ENCODE results near the gene LRRC73. TPM values are rescaled to one million over a fixed set of nuclear protein-coding genes. Genes with fewer than 3 reads are reported as not detected.

The LRRC73 gene
- total and polyA plus RNA-seq, 4 donors, result 0.87 to 4.8 (median 1.9) TPM

GRCh38 chr6:43522547-43523261 lies 12.6 kb upstream of the LRRC73 start:
- peaks cover 3 to 8% (median 6%) of the 10 kb centered on the region in 5 donors for H3K4me1 ChIP-seq (ENCODE audit: control insufficient read depth in 5 of 5, insufficient read depth in 5 of 5, low read length in 5 of 5)

GRCh38 chr6:43521836-43522235 lies 11.7 kb upstream of the LRRC73 start:
- H3K4me1 ChIP-seq (ENCODE audit: control insufficient read depth in 5 of 5, insufficient read depth in 5 of 5, low read length in 5 of 5), result peaks cover 3 to 11% (median 7%) of the 10 kb centered on the region in 5 donors
- H3K4me3 ChIP-seq, result no peak overlapping the region
- WGBS, 2 donors, result 72 to 82% methylated on average over 2 of the region's 2 CpGs
- H3K9ac ChIP-seq (ENCODE audit: insufficient read depth in 1 of 2, low read length in 2 of 2), result no peak overlapping the region
- ATAC-seq (ENCODE audit: insufficient read depth, low FRiP score) (no peak), DNase-seq (no peak)
- TF ChIP-seq CTCF (IDR thresholded peaks at IDR 0.05; ENCODE audit: control extremely low read depth, extremely low read depth), result no peak
- no peaks in the 10 kb centered on the region for H3K27me3 ChIP-seq (ENCODE audit: control insufficient read depth in 3 of 3, insufficient read depth in 3 of 3, low read length in 2 of 3)
- H3K36me3 ChIP-seq (ENCODE audit: control insufficient read depth in 4 of 4, insufficient read depth in 4 of 4, low read length in 4 of 4), result peaks cover 38 to 58% (median 43%) of the 10 kb centered on the region in 4 donors
- H3K27ac ChIP-seq (ENCODE audit: low read depth in 1 of 2, low read length in 1 of 2), result no peak overlapping the region
- H3K9me3 ChIP-seq (ENCODE audit: control insufficient read depth in 4 of 4, insufficient read depth in 3 of 4, low read length in 3 of 4), result no peaks in the 10 kb centered on the region

More at GRCh38 chr6:43522547-43523261, 12.6 kb upstream of the LRRC73 start:
- 86 to 92% methylated on average over 8 of the region's 8 CpGs for WGBS, 2 donors
- Histone ChIP-seq H3K9ac (ENCODE audit: insufficient read depth in 1 of 2, low read length in 2 of 2) (no peak overlapping the region), H3K4me3 (no peak overlapping the region), H3K36me3 (ENCODE audit: control insufficient read depth in 4 of 4, insufficient read depth in 4 of 4, low read length in 4 of 4) (peaks cover 43 to 64% (median 48%) of the 10 kb centered on the region in 4 donors), H3K27ac (ENCODE audit: low read depth in 1 of 2, low read length in 1 of 2) (peak overlapping the region in 1 of 2 donors; percentile 17), H3K27me3 (ENCODE audit: control insufficient read depth in 3 of 3, insufficient read depth in 3 of 3, low read length in 2 of 3) (no peaks in the 10 kb centered on the region), H3K9me3 (ENCODE audit: control insufficient read depth in 4 of 4, insufficient read depth in 3 of 4, low read length in 3 of 4) (no peaks in the 10 kb centered on the region)
- DNase-seq (no peak), ATAC-seq (ENCODE audit: insufficient read depth, low FRiP score) (no peak)
- no peak for TF ChIP-seq CTCF (IDR thresholded peaks at IDR 0.05; ENCODE audit: control extremely low read depth, extremely low read depth)

GRCh38 chr6:43520097-43520496 lies 10.0 kb upstream of the LRRC73 start:
- H3K36me3 ChIP-seq (ENCODE audit: control insufficient read depth in 4 of 4, insufficient read depth in 4 of 4, low read length in 4 of 4), result peaks cover 35 to 49% (median 42%) of the 10 kb centered on the region in 4 donors
- H3K27ac ChIP-seq (ENCODE audit: low read depth in 1 of 2, low read length in 1 of 2), result no peak overlapping the region
- no peaks in the 10 kb centered on the region for H3K9me3 ChIP-seq (ENCODE audit: control insufficient read depth in 4 of 4, insufficient read depth in 3 of 4, low read length in 3 of 4)
- H3K4me1 ChIP-seq (ENCODE audit: control insufficient read depth in 5 of 5, insufficient read depth in 5 of 5, low read length in 5 of 5), result peaks cover 10 to 23% (median 13%) of the 10 kb centered on the region in 5 donors
- ATAC-seq (ENCODE audit: insufficient read depth, low FRiP score), result no peak
- no peak overlapping the region for H3K9ac ChIP-seq (ENCODE audit: insufficient read depth in 1 of 2, low read length in 2 of 2)
- 96 to 97% methylated on average over 8 of the region's 8 CpGs for WGBS, 2 donors
- no peak overlapping the region for H3K4me3 ChIP-seq
- no peak for DNase-seq
- no peaks in the 10 kb centered on the region for H3K27me3 ChIP-seq (ENCODE audit: control insufficient read depth in 3 of 3, insufficient read depth in 3 of 3, low read length in 2 of 3)
- TF ChIP-seq CTCF (IDR thresholded peaks at IDR 0.05; ENCODE audit: control extremely low read depth, extremely low read depth), result no peak

All from lung (tissue), 12 donors.